Trophoblast cell (in vitro differentiated cells and primary cell): ENCODE measurements around the gene SEMA3G.

Experiments used
- DNase-seq, 2 donors: peaks; one replicate each; pipeline ENCODE4 v3.0.0-alpha.2; 2016
- H2AFZ ChIP-seq: 2 replicates; pipeline ENCODE4 v1.6.1; 2013; ENCODE audit warnings: low read length, moderate library complexity, mild to moderate bottlenecking; ENCODE audit not compliant: insufficient read depth, poor library complexity
- H2AK5ac ChIP-seq: 2 replicates; pipeline ENCODE4 v1.6.1; 2013; ENCODE audit warnings: mild to moderate bottlenecking, low read length
- H2BK120ac ChIP-seq: 2 replicates; pipeline ENCODE4 v1.6.1; 2013; ENCODE audit warnings: low read length, mild to moderate bottlenecking, moderate library complexity; ENCODE audit not compliant: insufficient read depth, poor library complexity
- H2BK12ac ChIP-seq: 2 replicates; pipeline ENCODE4 v1.6.1; 2013; ENCODE audit warnings: mild to moderate bottlenecking, low read length, moderate library complexity
- H2BK5ac ChIP-seq: 2 replicates; pipeline ENCODE4 v1.6.1; 2013; ENCODE audit warnings: low read length, low read depth, moderate library complexity, mild to moderate bottlenecking; ENCODE audit not compliant: poor library complexity
- H3K14ac ChIP-seq: 2 replicates; pipeline ENCODE4 v1.6.1; 2013; ENCODE audit warnings: mild to moderate bottlenecking, low read length
- H3K18ac ChIP-seq: 2 replicates; pipeline ENCODE4 v1.6.1; 2013; ENCODE audit warnings: mild to moderate bottlenecking, low read length
- H3K23ac ChIP-seq: 2 replicates; pipeline ENCODE4 v1.6.1; 2013; ENCODE audit warnings: low read length
- H3K27ac ChIP-seq: 2 replicates; pipeline ENCODE4 v1.5.1; 2013; ENCODE audit warnings: low read depth, mild to moderate bottlenecking, inconsistent platforms, low read length, moderate library complexity
- H3K27me3 ChIP-seq: 2 replicates; pipeline ENCODE4 v1.6.1; 2013; ENCODE audit warnings: inconsistent platforms, mild to moderate bottlenecking, low read length, moderate library complexity; ENCODE audit not compliant: insufficient read depth
- H3K36me3 ChIP-seq, 2 experiments: 1 replicate in 1 of 2; 2 replicates in 1 of 2; pipeline ENCODE4 v1.6.1; 2013; ENCODE audit warnings: low read length in 2 of 2, mild to moderate bottlenecking in 2 of 2, moderate library complexity in 1 of 2; ENCODE audit not compliant: insufficient read depth in 2 of 2, control insufficient read depth in 1 of 2
- H3K4ac ChIP-seq: 2 replicates; pipeline ENCODE4 v1.6.1; 2013; ENCODE audit warnings: low read depth, mild to moderate bottlenecking, low read length, moderate library complexity
- H3K4me1 ChIP-seq, 2 experiments: 1 replicate in 1 of 2; 2 replicates in 1 of 2; pipeline ENCODE4 v1.6.1; 2013; ENCODE audit warnings: low read length in 2 of 2, mild to moderate bottlenecking in 2 of 2, moderate library complexity in 1 of 2; ENCODE audit not compliant: insufficient read depth in 2 of 2, control insufficient read depth in 1 of 2
- H3K4me2 ChIP-seq: 2 replicates; pipeline ENCODE4 v1.6.1; 2013; ENCODE audit warnings: inconsistent platforms, mild to moderate bottlenecking, low read length, moderate library complexity
- H3K4me3 ChIP-seq: 2 replicates; pipeline ENCODE4 v1.5.1; 2013; ENCODE audit warnings: mild to moderate bottlenecking, low read depth, low read length, inconsistent platforms
- H3K79me1 ChIP-seq: one replicate; pipeline ENCODE4 v1.6.1; 2013; ENCODE audit warnings: low read length
- H3K79me2 ChIP-seq: 2 replicates; pipeline ENCODE4 v1.6.1; 2013; ENCODE audit warnings: low read length, mild to moderate bottlenecking; ENCODE audit not compliant: control insufficient read depth, insufficient read depth, poor library complexity
- H3K9ac ChIP-seq: 2 replicates; pipeline ENCODE4 v1.6.1; 2013; ENCODE audit warnings: mild to moderate bottlenecking, low read length
- H3K9me3 ChIP-seq: 2 replicates; pipeline ENCODE4 v1.6.1; 2013; ENCODE audit warnings: low read depth, mild to moderate bottlenecking, control low read depth, inconsistent platforms, low read length; ENCODE audit not compliant: insufficient read depth
- H4K12ac ChIP-seq: 2 replicates; pipeline ENCODE4 v1.6.1; 2013; ENCODE audit warnings: low read depth, mild to moderate bottlenecking, low read length, moderate library complexity
- H4K8ac ChIP-seq: 2 replicates; pipeline ENCODE4 v1.6.1; 2013; ENCODE audit warnings: low read depth, mild to moderate bottlenecking, low read length, moderate library complexity
- H4K91ac ChIP-seq: one replicate; pipeline ENCODE4 v1.6.1; 2013; ENCODE audit warnings: low read depth, mild to moderate bottlenecking, low read length, moderate library complexity
- whole genome bisulfite sequencing: extraction: QIAGEN DNeasy Blood & Tissue Kit; methylation state at CpG from one replicate; pipeline ENCODE4 v1.1.7; 2013; ENCODE audit warnings: missing lambda C conversion rate; ENCODE audit not compliant: insufficient read length, insufficient coverage; ENCODE audit errors: extremely low coverage; 5-methylcytosine and 5-hydroxymethylcytosine counted together

The SEMA3G gene

DNA sequence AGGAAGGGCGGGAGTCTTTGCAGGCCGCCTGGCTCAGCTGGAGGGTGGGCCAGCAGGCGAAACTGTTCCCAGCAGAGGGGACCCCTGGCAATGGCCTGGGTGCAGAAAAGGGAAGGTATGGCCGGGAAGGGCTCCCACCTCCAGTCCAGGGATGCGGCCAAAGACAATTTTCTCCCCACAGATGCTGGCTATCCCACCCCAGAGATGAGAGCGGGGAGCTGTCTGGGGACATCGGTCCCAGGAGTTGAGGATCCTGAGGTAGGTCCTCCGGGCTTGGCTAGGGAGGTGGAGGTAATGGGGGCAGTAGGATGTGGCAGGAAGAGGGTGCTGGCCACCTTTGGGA is 1.7 kb downstream of the SEMA3G start:
- Histone ChIP-seq H4K91ac (no peak overlapping the region), H3K79me2 (no peaks in the 10 kb centered on the region), H3K27me3 (no peaks in the 10 kb centered on the region), H3K4me1 (no peaks in the 10 kb centered on the region), H2BK5ac (no peak overlapping the region), H3K4me3 (no peak overlapping the region), H3K36me3 (no peaks in the 10 kb centered on the region), H4K12ac (no peak overlapping the region), H3K9me3 (peaks cover 3% of the 10 kb centered on the region), H3K23ac (no peak overlapping the region), H3K4me2 (no peak overlapping the region), H3K14ac (no peak overlapping the region), H3K18ac (no peak overlapping the region), H3K4ac (no peak overlapping the region), H4K8ac (no peak overlapping the region), H2BK120ac (no peak overlapping the region), H2AFZ (no peak overlapping the region), H3K79me1 (no peaks in the 10 kb centered on the region), H2AK5ac (no peak overlapping the region), H2BK12ac (no peak overlapping the region), H3K27ac (no peak overlapping the region), H3K9ac (no peak overlapping the region)
- no CpG with 5 or more reads among the region's 8 CpGs for WGBS
- no peak for DNase-seq

GRCh38 chr3:52442409-52443267 is 2.3 kb downstream of the SEMA3G start:
- Histone ChIP-seq H3K79me2 (no peaks in the 10 kb centered on the region), H3K27ac (no peak overlapping the region), H3K4ac (no peak overlapping the region), H3K23ac (no peak overlapping the region), H2BK120ac (no peak overlapping the region), H3K4me2 (no peak overlapping the region), H3K9ac (no peak overlapping the region), H3K14ac (no peak overlapping the region), H3K4me1 (no peaks in the 10 kb centered on the region), H4K8ac (no peak overlapping the region), H3K36me3 (no peaks in the 10 kb centered on the region), H3K18ac (no peak overlapping the region), H2AK5ac (no peak overlapping the region), H2BK12ac (no peak overlapping the region), H4K91ac (no peak overlapping the region), H4K12ac (no peak overlapping the region), H3K4me3 (no peak overlapping the region), H2AFZ (no peak overlapping the region), H3K9me3 (peaks cover 3% of the 10 kb centered on the region), H3K79me1 (no peaks in the 10 kb centered on the region), H3K27me3 (no peaks in the 10 kb centered on the region), H2BK5ac (no peak overlapping the region)
- WGBS = no CpG with 5 or more reads among the region's 16 CpGs
- DNase-seq = no peak

- no peak overlapping the region for H3K9ac ChIP-seq
- H3K36me3 ChIP-seq = no peaks in the 10 kb centered on the region
- no peaks in the 10 kb centered on the region for H3K27me3 ChIP-seq
- H3K4me2 ChIP-seq = no peak overlapping the region
- WGBS = no CpG with 5 or more reads among the region's 18 CpGs
- H4K8ac ChIP-seq = no peak overlapping the region
- no peak for DNase-seq
- no peak overlapping the region for H4K12ac ChIP-seq
- no peak overlapping the region for H2AK5ac ChIP-seq
- no peak overlapping the region for H2BK5ac ChIP-seq
- no peak overlapping the region for H3K27ac ChIP-seq
- no peaks in the 10 kb centered on the region for H3K79me2 ChIP-seq
- H3K4me3 ChIP-seq = no peak overlapping the region
- no peak overlapping the region for H4K91ac ChIP-seq
- no peaks in the 10 kb centered on the region for H3K4me1 ChIP-seq
- H3K9me3 ChIP-seq = peaks cover 3% of the 10 kb centered on the region
- no peak overlapping the region for H2BK120ac ChIP-seq
- no peak overlapping the region for H3K4ac ChIP-seq
- no peak overlapping the region for H3K18ac ChIP-seq
- no peak overlapping the region for H3K14ac ChIP-seq
- no peaks in the 10 kb centered on the region for H3K79me1 ChIP-seq
- no peak overlapping the region for H3K23ac ChIP-seq
- no peak overlapping the region for H2BK12ac ChIP-seq
- H2AFZ ChIP-seq = peak overlapping the region; percentile 7
Measured at GRCh38 chr3:52441772-52442332, 3.1 kb downstream of the SEMA3G start.

GRCh38 chr3:52441091-52441771 is 3.7 kb downstream of the SEMA3G start:
- Histone ChIP-seq H2AK5ac (no peak overlapping the region), H4K91ac (no peak overlapping the region), H3K4ac (no peak overlapping the region), H3K23ac (no peak overlapping the region), H2BK120ac (no peak overlapping the region), H3K4me2 (no peak overlapping the region), H3K27me3 (no peaks in the 10 kb centered on the region), H3K27ac (no peak overlapping the region), H4K8ac (no peak overlapping the region), H3K9me3 (peaks cover 3% of the 10 kb centered on the region), H3K18ac (no peak overlapping the region), H3K9ac (no peak overlapping the region), H3K4me3 (no peak overlapping the region), H3K4me1 (no peaks in the 10 kb centered on the region), H3K79me2 (no peaks in the 10 kb centered on the region), H4K12ac (no peak overlapping the region), H3K36me3 (no peaks in the 10 kb centered on the region), H2AFZ (no peak overlapping the region), H2BK5ac (no peak overlapping the region), H2BK12ac (no peak overlapping the region), H3K14ac (no peak overlapping the region), H3K79me1 (no peaks in the 10 kb centered on the region)
- no peak for DNase-seq
- no CpG with 5 or more reads among the region's 23 CpGs for whole genome bisulfite sequencing
